HG02981 (cell line): Measurements from ENCODE around the gene XPR1.
"Not testable (repeated sequence)": the region's sequence is repeated elsewhere in the genome, so short reads cannot be mapped to it uniquely, and the experiment has no call there.

Experiments
- ATAC-seq: cut with Tn5 transposase; IDR thresholded peaks from one replicate; pipeline ENCODE4 v1.9.1; 2021; ENCODE audit warnings: mild to moderate bottlenecking, moderate library complexity; ENCODE audit not compliant: unreplicated experiment

Gene XPR1

GRCh38 chr1:180711260-180711659 is 79.4 kb downstream of the XPR1 start:
- not testable (repeated sequence) for ATAC-seq

GRCh38 chr1:180720753-180721152 is 88.9 kb downstream of the XPR1 start:
- ATAC-seq = no peak

GRCh38 chr1:180722586-180722985 is 90.8 kb downstream of the XPR1 start:
- no peak for ATAC-seq

- ATAC-seq = no peak
These were observed 92.2 kb downstream of the XPR1 start for GRCh38 chr1:180724055-180724454.

GRCh38 chr1:180726024-180726423 is 94.2 kb downstream of the XPR1 start:
- ATAC-seq = not testable (repeated sequence)

- ATAC-seq = not testable (repeated sequence)
These were observed 95.9 kb downstream of the XPR1 start for GRCh38 chr1:180727751-180728150.

- ATAC-seq = no peak
These were observed 96.8 kb downstream of the XPR1 start for GRCh38 chr1:180728472-180729106.

- ATAC-seq = no peak
These were observed 99.3 kb downstream of the XPR1 start for GRCh38 chr1:180731131-180731530.

- no peak for ATAC-seq
These were observed 101.0 kb downstream of the XPR1 start for GRCh38 chr1:180732866-180733265.

GRCh38 chr1:180734366-180734765 is 102.5 kb downstream of the XPR1 start:
- ATAC-seq = no peak

- no peak for ATAC-seq
These were observed 110.8 kb downstream of the XPR1 start for GRCh38 chr1:180742663-180743062.

GRCh38 chr1:180743868-180744267 is 112.0 kb downstream of the XPR1 start:
- ATAC-seq = no peak

GRCh38 chr1:180745098-180745497 is 113.3 kb downstream of the XPR1 start:
- ATAC-seq = no peak

GRCh38 chr1:180751921-180752320 is 120.1 kb downstream of the XPR1 start:
- no peak for ATAC-seq

GRCh38 chr1:180754453-180754852 is 122.6 kb downstream of the XPR1 start:
- ATAC-seq = no peak

- no peak for ATAC-seq
These were observed 125.8 kb downstream of the XPR1 start for GRCh38 chr1:180757657-180758056.

GRCh38 chr1:180762796-180763195 is 131.0 kb downstream of the XPR1 start:
- no peak for ATAC-seq

- ATAC-seq = no peak
These were observed 133.3 kb downstream of the XPR1 start for GRCh38 chr1:180765151-180765550.

- ATAC-seq = no peak
These were observed 138.1 kb downstream of the XPR1 start for GRCh38 chr1:180769889-180770288.

GRCh38 chr1:180773210-180773865 is 141.5 kb downstream of the XPR1 start:
- ATAC-seq = no peak

GRCh38 chr1:180775801-180776200 is 144.0 kb downstream of the XPR1 start:
- no peak for ATAC-seq

- no peak for ATAC-seq
These were observed 145.4 kb downstream of the XPR1 start for GRCh38 chr1:180777072-180777689.
